CD4-positive, alpha-beta T cell (primary cell): Measurements from ENCODE around the gene FXYD3. TPM values are rescaled to one million over a fixed set of nuclear protein-coding genes. Genes with fewer than 3 reads are reported as not detected.

Experiments
- ATAC-seq: fragments of 200-7000 bp; cut with Tn5 transposase; one replicate; pipeline ENCODE4 v1.10.0; 2022; ENCODE audit warnings: mild to moderate bottlenecking; ENCODE audit not compliant: poor library complexity
- CTCF ChIA-PET: fragments of 350-600 bp; sonication (Branson Sonifier 250); formaldehyde crosslinking; loops from one replicate; lab custom pipeline; 2021; ENCODE audit warnings: antibody characterized with exemption, inconsistent platforms; lab: Charles Lee
- POLR2A ChIA-PET: fragments of 350-600 bp; sonication (Branson Sonifier 250); formaldehyde crosslinking; loops from one replicate; lab custom pipeline; 2021; ENCODE audit warnings: antibody characterized with exemption, inconsistent platforms; lab: Charles Lee
- DNase-seq, 14 experiments: peaks; one replicate each; pipeline ENCODE4 v3.0.0-alpha.2; 2013 to 2020; ENCODE audit warnings: mixed read lengths in 2 of 14
- H3K27ac ChIP-seq, 2 donors: one replicate each; pipeline versions ENCODE4 v1.5.1 to v1.7.0; 2013; ENCODE audit warnings: low read length in 2 of 2, low read depth in 1 of 2, mild to moderate bottlenecking in 1 of 2
- H3K27me3 ChIP-seq, 2 experiments: 1 replicate in 1 of 2; 2 replicates in 1 of 2; pipeline versions ENCODE4 v1.6.1 to v1.7.0; 2013; ENCODE audit warnings: low read length in 2 of 2, control low read depth in 1 of 2, mild to moderate bottlenecking in 1 of 2, moderate library complexity in 1 of 2; ENCODE audit not compliant: insufficient read depth in 2 of 2, control insufficient read depth in 1 of 2
- H3K36me3 ChIP-seq: one replicate; pipeline ENCODE4 v1.6.1; 2013; ENCODE audit warnings: low read length, control low read depth; ENCODE audit not compliant: insufficient read depth
- H3K4me1 ChIP-seq: one replicate; pipeline ENCODE4 v1.6.1; 2013; ENCODE audit warnings: low read length, control low read depth; ENCODE audit not compliant: insufficient read depth
- H3K4me3 ChIP-seq: one replicate; pipeline ENCODE4 v1.5.1; 2013; ENCODE audit warnings: mild to moderate bottlenecking, low read length, moderate library complexity
- H3K9me3 ChIP-seq, 2 experiments: 1 replicate in 1 of 2; 2 replicates in 1 of 2; pipeline versions ENCODE4 v1.6.1 to v1.7.0; 2013; ENCODE audit warnings: low read length in 2 of 2, mild to moderate bottlenecking in 2 of 2, control low read depth in 1 of 2, moderate library complexity in 1 of 2; ENCODE audit not compliant: control insufficient read depth in 1 of 2, insufficient read depth in 1 of 2
- H3K27ac Mint-ChIP-seq: one replicate; pipeline ENCODE4 v1.8.0; 2020; ENCODE audit warnings: mixed read lengths
- H3K27me3 Mint-ChIP-seq: one replicate; pipeline ENCODE4 v1.8.0; 2021; ENCODE audit warnings: mixed read lengths
- H3K36me3 Mint-ChIP-seq: one replicate; pipeline ENCODE4 v1.8.0; 2021; ENCODE audit warnings: low read depth, mixed read lengths
- H3K4me1 Mint-ChIP-seq: one replicate; pipeline ENCODE4 v1.8.0; 2021; ENCODE audit warnings: low read depth, mixed read lengths
- H3K4me3 Mint-ChIP-seq: one replicate; pipeline ENCODE4 v1.8.0; 2020; ENCODE audit warnings: mild to moderate bottlenecking, mixed read lengths
- H3K9me3 Mint-ChIP-seq: one replicate; pipeline ENCODE4 v1.8.0; 2020; ENCODE audit warnings: mixed read lengths
- intact Hi-C, 2 experiments: fragments of 100-400 bp; cut with DNase I in 1 of 2; cut with micrococcal nuclease in 1 of 2; formaldehyde crosslinking; loops; one replicate each; pipeline versions ENCODE4 v1.15.1 to v1.9.0; 2023 to 2025; cut with DNase I, micrococcal nuclease
- total RNA-seq, 174 experiments: library from RNA in 2 of 174; stranded (reverse) in 2 of 174; gene quantifications; one replicate each; pipeline ENCODE4 v1.2.3 and lab custom pipeline; 2021 to 2026
- TF ChIP-seq, protein P1 (sequence below): fragments of 200-600 bp; IDR thresholded peaks from one replicate; pipeline ENCODE4 v1.8.0; 2022; ENCODE audit warnings: antibody characterized with exemption, mild to moderate bottlenecking

FXYD3 gene
- total RNA-seq, 2 experiments from 2014 or later = not detected

DNA sequence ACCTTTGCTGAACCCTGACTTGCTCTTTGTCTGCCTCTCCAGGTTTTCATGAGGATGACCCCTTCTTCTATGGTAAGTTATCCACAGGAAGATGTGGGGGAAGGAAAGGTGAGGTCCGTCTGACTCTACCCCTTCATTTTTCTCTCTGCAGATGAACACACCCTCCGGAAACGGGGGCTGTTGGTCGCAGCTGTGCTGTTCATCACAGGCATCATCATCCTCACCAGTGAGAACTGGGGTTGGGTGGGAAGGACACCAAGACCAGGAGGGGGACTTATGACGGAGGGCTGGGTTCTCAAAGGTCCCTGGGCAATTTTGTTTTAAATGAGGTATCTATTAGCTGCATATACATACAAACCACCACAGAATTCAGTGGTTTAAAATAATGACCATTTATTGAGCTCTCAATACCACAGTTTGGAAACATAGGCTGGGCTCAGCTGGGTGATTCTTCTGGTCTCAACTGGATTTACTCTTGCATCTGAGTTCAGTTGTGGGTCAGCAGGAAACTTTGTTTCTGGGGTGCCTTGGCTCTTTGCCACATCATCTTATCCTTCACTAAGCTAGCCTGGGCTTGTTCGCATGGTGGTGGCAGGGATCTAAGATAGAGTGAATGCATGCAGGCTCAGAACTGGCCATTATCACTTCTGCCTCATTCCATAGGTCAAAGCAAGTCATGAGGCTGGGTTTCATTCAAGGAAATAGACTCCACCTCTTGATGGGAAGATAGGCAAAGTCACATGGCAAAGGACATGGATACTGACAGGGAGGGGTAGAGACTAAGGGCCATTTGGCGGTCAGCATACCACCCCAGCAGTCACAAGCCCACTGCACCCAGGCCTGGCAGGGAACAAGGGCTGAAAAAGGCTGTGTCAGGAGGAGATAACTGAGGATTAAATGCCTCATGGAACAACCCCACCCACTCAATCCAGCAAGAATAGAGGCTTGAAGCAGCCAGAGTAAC, 50.8 kb downstream of the FXYD3 start:
- CTCF ChIA-PET = interaction anchor here (0.5 to 1.4 kb wide), 4 partner anchors 13 to 300 kb away, joined by 3 read pairs; partner anchors contain the start of gene USF2
- Histone ChIP-seq H3K4me1 (peaks cover 65% of the 10 kb centered on the region), H3K27ac (peak overlapping the region in 1 of 2 donors; percentile 68), H3K36me3 (peaks cover 93% of the 10 kb centered on the region), H3K27me3 (no peaks in the 10 kb centered on the region), H3K9me3 (peaks cover 13 to 16% of the 10 kb centered on the region in 2 experiments), H3K4me3 (no peak overlapping the region)
- H3K36me3 Mint-ChIP-seq = peaks cover 100% of the 10 kb centered on the region
- TF ChIP-seq, protein P1, sequence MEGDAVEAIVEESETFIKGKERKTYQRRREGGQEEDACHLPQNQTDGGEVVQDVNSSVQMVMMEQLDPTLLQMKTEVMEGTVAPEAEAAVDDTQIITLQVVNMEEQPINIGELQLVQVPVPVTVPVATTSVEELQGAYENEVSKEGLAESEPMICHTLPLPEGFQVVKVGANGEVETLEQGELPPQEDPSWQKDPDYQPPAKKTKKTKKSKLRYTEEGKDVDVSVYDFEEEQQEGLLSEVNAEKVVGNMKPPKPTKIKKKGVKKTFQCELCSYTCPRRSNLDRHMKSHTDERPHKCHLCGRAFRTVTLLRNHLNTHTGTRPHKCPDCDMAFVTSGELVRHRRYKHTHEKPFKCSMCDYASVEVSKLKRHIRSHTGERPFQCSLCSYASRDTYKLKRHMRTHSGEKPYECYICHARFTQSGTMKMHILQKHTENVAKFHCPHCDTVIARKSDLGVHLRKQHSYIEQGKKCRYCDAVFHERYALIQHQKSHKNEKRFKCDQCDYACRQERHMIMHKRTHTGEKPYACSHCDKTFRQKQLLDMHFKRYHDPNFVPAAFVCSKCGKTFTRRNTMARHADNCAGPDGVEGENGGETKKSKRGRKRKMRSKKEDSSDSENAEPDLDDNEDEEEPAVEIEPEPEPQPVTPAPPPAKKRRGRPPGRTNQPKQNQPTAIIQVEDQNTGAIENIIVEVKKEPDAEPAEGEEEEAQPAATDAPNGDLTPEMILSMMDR = no peak
- H3K27me3 Mint-ChIP-seq = no peaks in the 10 kb centered on the region
- peaks cover 9% of the 10 kb centered on the region for H3K9me3 Mint-ChIP-seq
- H3K4me1 Mint-ChIP-seq = peaks cover 59% of the 10 kb centered on the region
- intact Hi-C loops = no loop called here
- POLR2A ChIA-PET = interaction anchor here (0.7 to 3.6 kb wide), 8 partner anchors 13 to 296 kb away, joined by 3 to 19 read pairs (median 6); partner anchors contain the start of gene FXYD5
- peak overlapping the region; percentile 91 for H3K27ac Mint-ChIP-seq
- DNase-seq (no peak), ATAC-seq (no peak)
- no peak overlapping the region for H3K4me3 Mint-ChIP-seq

DNA sequence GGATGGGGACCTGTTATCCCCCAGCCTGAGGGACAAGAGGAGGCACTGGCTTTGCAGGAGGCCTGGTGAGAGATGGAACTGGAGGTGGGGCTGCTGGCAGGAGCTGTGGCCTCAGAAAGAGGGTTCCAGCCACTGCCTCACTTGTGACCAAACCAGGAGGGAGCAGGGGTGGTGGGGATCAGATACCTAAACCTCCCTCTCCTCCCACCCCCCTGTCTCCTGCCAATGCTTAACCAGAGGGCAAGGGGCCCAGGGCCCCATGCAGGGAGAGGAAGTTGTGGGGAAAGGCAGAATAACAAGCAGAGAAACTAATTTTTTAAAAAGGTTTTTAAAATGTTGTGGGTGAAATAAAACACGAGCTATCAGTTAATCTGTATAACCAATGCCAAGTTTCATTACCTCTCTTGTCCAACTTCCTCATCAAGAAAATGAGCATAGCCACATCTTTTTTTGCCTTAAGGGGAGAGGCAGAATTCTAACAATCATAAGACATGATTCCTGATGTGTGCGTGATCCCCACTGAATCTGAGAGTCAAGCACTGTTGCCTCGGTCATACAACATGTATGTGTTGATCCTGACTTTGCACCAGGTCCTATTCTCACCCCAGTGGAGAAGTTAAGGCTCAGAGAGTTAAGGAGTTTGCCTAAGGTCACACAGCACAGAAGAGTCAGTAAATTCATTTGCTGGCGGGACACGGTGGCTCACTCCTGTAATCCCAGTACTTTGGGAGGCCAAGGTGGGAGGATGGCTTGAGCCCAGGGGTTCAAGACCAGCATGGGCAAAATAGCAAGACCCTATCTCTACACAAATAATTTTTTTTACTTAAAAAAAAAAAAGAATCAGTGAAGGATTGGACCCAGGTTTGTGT, 51.9 kb downstream of the FXYD3 start:
- TF ChIP-seq, protein P1 = no peak
- peaks cover 99% of the 10 kb centered on the region for H3K36me3 Mint-ChIP-seq
- peak overlapping the region; percentile 17 for H3K4me3 Mint-ChIP-seq
- CTCF ChIA-PET = interaction anchor here (0.8 to 1.4 kb wide), 4 partner anchors 12 to 101 kb away, joined by 3 read pairs; partner anchors contain the start of gene USF2
- no peak overlapping the region for H3K4me3 ChIP-seq
- POLR2A ChIA-PET = interaction anchor here (0.6 to 3.6 kb wide), 10 partner anchors 13 to 295 kb away, joined by 3 to 19 read pairs (median 6); partner anchors contain the start of gene FXYD5
- peaks cover 69% of the 10 kb centered on the region for H3K4me1 ChIP-seq
- H3K27ac ChIP-seq = peak overlapping the region; percentile 50 to 68
- H3K9me3 ChIP-seq = peaks cover 13 to 16% of the 10 kb centered on the region in 2 experiments
- intact Hi-C loops = no loop called here
- peak; percentile 30 for ATAC-seq
- H3K36me3 ChIP-seq = peaks cover 92% of the 10 kb centered on the region
- H3K4me1 Mint-ChIP-seq = peaks cover 62% of the 10 kb centered on the region
- peak overlapping the region; percentile 91 for H3K27ac Mint-ChIP-seq
- peak in 3 of 14 experiments; percentile 18 to 38 (median 30) for DNase-seq
- H3K9me3 Mint-ChIP-seq = peaks cover 4% of the 10 kb centered on the region
- no peaks in the 10 kb centered on the region for H3K27me3 Mint-ChIP-seq
- H3K27me3 ChIP-seq = no peaks in the 10 kb centered on the region

DNA sequence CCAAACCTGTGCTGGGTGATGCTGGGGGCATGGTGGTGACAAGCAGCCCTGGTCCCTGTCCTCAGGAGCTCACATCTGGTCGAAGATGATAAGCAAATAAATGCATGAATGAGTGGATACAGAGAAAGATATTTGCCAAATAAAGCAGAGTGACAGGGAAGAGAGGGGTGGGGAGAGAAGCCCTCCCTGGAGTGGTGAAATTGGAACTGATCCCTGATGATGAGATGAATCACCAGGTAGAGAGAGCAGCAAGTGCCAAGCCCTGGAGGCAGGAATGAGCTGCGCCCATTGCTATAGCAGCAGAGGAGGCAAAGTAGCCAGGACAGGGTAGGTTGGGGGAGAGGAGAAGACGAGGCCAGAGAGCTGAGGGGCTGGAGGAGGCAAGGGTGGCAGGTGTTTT, 52.6 kb downstream of the FXYD3 start:
- H3K4me3 Mint-ChIP-seq = no peak overlapping the region
- H3K27me3 ChIP-seq = no peaks in the 10 kb centered on the region
- peak overlapping the region; percentile 50 to 68 for H3K27ac ChIP-seq
- DNase-seq = no peak
- peaks cover 68% of the 10 kb centered on the region for H3K4me1 Mint-ChIP-seq
- CTCF ChIA-PET = interaction anchor here (1.4 kb wide), 1 partner anchor 101 kb away, joined by 3 read pairs; the partner anchor contains the start of gene USF2
- H3K36me3 Mint-ChIP-seq = peaks cover 99% of the 10 kb centered on the region
- H3K9me3 ChIP-seq = peaks cover 13 to 16% of the 10 kb centered on the region in 2 experiments
- H3K9me3 Mint-ChIP-seq = peaks cover 2% of the 10 kb centered on the region
- TF ChIP-seq, protein P1 = no peak
- H3K27me3 Mint-ChIP-seq = no peaks in the 10 kb centered on the region
- POLR2A ChIA-PET = interaction anchor here (0.9 to 3.6 kb wide), 7 partner anchors 12 to 154 kb away, joined by 3 to 19 read pairs (median 8); partner anchors contain the start of gene FXYD5
- H3K4me1 ChIP-seq = peaks cover 69% of the 10 kb centered on the region
- H3K27ac Mint-ChIP-seq = peak overlapping the region; percentile 91
- no peak for ATAC-seq
- H3K36me3 ChIP-seq = peaks cover 90% of the 10 kb centered on the region
- intact Hi-C loops = no loop called here
- H3K4me3 ChIP-seq = no peak overlapping the region
